ENCODE measurements around the gene GALNT1. TPM values are rescaled to one million over a fixed set of nuclear protein-coding genes. Genes with fewer than 3 reads are reported as not detected.

Gene GALNT1
- total RNA-seq, 1 donor, result 796 TPM

- no peaks in the 10 kb centered on the region for H3K4me1 ChIP-seq (ENCODE audit: insufficient read depth, low read length)
- no peak overlapping the region for H3K4me3 ChIP-seq (ENCODE audit: insufficient read depth, low read length)
- H3K9me3 ChIP-seq (ENCODE audit: low read depth, low read length), result peaks cover 2% of the 10 kb centered on the region
- H4K20me1 ChIP-seq (ENCODE audit: insufficient read depth, low read length), result no peaks in the 10 kb centered on the region
- no peaks in the 10 kb centered on the region for H3K27me3 ChIP-seq (ENCODE audit: insufficient read depth, low read length)
- no peak for DNase-seq (ENCODE audit: insufficient read length, low spot score, missing footprints)
- H3K27ac ChIP-seq (ENCODE audit: low read depth, low read length), result no peak overlapping the region
- no peaks in the 10 kb centered on the region for H3K36me3 ChIP-seq (ENCODE audit: insufficient read depth, low read length)
- no peak overlapping the region for H2AFZ ChIP-seq (ENCODE audit: low read length)
- no peak for TF ChIP-seq CTCF (IDR thresholded peaks at IDR 0.05; ENCODE audit: extremely low read depth, low read depth, low read length)
- H3K79me2 ChIP-seq (ENCODE audit: insufficient read depth, low read length), result no peaks in the 10 kb centered on the region
- no peak overlapping the region for H3K4me2 ChIP-seq (ENCODE audit: insufficient read depth, low read length)
Observed at GRCh38 chr18:35721431-35722081, 140.0 kb downstream of the GALNT1 start.

GRCh38 chr18:35728676-35729075, 147.1 kb downstream of the GALNT1 start:
- no peak overlapping the region for H2AFZ ChIP-seq (ENCODE audit: low read length)
- TF ChIP-seq CTCF (IDR thresholded peaks at IDR 0.05; ENCODE audit: extremely low read depth, low read depth, low read length), result no peak
- no peak for DNase-seq (ENCODE audit: insufficient read length, low spot score, missing footprints)

GRCh38 chr18:35729991-35730668, 148.6 kb downstream of the GALNT1 start:
- H3K4me3 ChIP-seq (ENCODE audit: insufficient read depth, low read length), result peak overlapping the region; percentile 39
- H3K27me3 ChIP-seq (ENCODE audit: insufficient read depth, low read length), result no peaks in the 10 kb centered on the region
- TF ChIP-seq CTCF (IDR thresholded peaks at IDR 0.05; ENCODE audit: extremely low read depth, low read depth, low read length), result no peak
- H3K36me3 ChIP-seq (ENCODE audit: insufficient read depth, low read length), result no peaks in the 10 kb centered on the region
- peaks cover 3% of the 10 kb centered on the region for H3K9me3 ChIP-seq (ENCODE audit: low read depth, low read length)
- peak overlapping the region; percentile 67 for H3K4me2 ChIP-seq (ENCODE audit: insufficient read depth, low read length)
- H2AFZ ChIP-seq (ENCODE audit: low read length), result peak overlapping the region; percentile 57
- H4K20me1 ChIP-seq (ENCODE audit: insufficient read depth, low read length), result no peaks in the 10 kb centered on the region
- peaks cover 19% of the 10 kb centered on the region for H3K4me1 ChIP-seq (ENCODE audit: insufficient read depth, low read length)
- H3K27ac ChIP-seq (ENCODE audit: low read depth, low read length), result no peak overlapping the region
- no peaks in the 10 kb centered on the region for H3K79me2 ChIP-seq (ENCODE audit: insufficient read depth, low read length)
- no peak for DNase-seq (ENCODE audit: insufficient read length, low spot score, missing footprints)

More at GRCh38 chr18:35728676-35729075, 147.1 kb downstream of the GALNT1 start:
- Histone ChIP-seq H3K4me1 (ENCODE audit: insufficient read depth, low read length) (peaks cover 19% of the 10 kb centered on the region), H3K79me2 (ENCODE audit: insufficient read depth, low read length) (no peaks in the 10 kb centered on the region), H3K4me2 (ENCODE audit: insufficient read depth, low read length) (no peak overlapping the region), H3K36me3 (ENCODE audit: insufficient read depth, low read length) (no peaks in the 10 kb centered on the region), H3K4me3 (ENCODE audit: insufficient read depth, low read length) (no peak overlapping the region), H3K27me3 (ENCODE audit: insufficient read depth, low read length) (no peaks in the 10 kb centered on the region), H4K20me1 (ENCODE audit: insufficient read depth, low read length) (no peaks in the 10 kb centered on the region), H3K27ac (ENCODE audit: low read depth, low read length) (no peak overlapping the region), H3K9me3 (ENCODE audit: low read depth, low read length) (peaks cover 3% of the 10 kb centered on the region)

- no peak for DNase-seq (ENCODE audit: insufficient read length, low spot score, missing footprints)
- Histone ChIP-seq H3K4me1 (ENCODE audit: insufficient read depth, low read length) (peaks cover 19% of the 10 kb centered on the region), H3K9me3 (ENCODE audit: low read depth, low read length) (peaks cover 3% of the 10 kb centered on the region), H3K36me3 (ENCODE audit: insufficient read depth, low read length) (no peaks in the 10 kb centered on the region), H3K4me3 (ENCODE audit: insufficient read depth, low read length) (peak overlapping the region; percentile 39), H3K4me2 (ENCODE audit: insufficient read depth, low read length) (peak overlapping the region; percentile 67), H3K27me3 (ENCODE audit: insufficient read depth, low read length) (no peaks in the 10 kb centered on the region), H3K27ac (ENCODE audit: low read depth, low read length) (no peak overlapping the region), H4K20me1 (ENCODE audit: insufficient read depth, low read length) (no peaks in the 10 kb centered on the region), H3K79me2 (ENCODE audit: insufficient read depth, low read length) (no peaks in the 10 kb centered on the region), H2AFZ (ENCODE audit: low read length) (peak overlapping the region; percentile 57)
- no peak for TF ChIP-seq CTCF (IDR thresholded peaks at IDR 0.05; ENCODE audit: extremely low read depth, low read depth, low read length)
Observed at GRCh38 chr18:35730691-35731370, 149.3 kb downstream of the GALNT1 start.

Data from osteoblast (primary cell).